ENCODE results near the gene BSG.

Gene BSG

GRCh38 chr19:621819-622218, 49.4 kb downstream of the BSG start:
- no peak for TF ChIP-seq FOXP2 (optimal IDR thresholded peaks at IDR 0.05; ENCODE audit: borderline replicate concordance, extremely low read depth, extremely low read length, insufficient read depth)

- TF ChIP-seq FOXP2 (optimal IDR thresholded peaks at IDR 0.05; ENCODE audit: borderline replicate concordance, extremely low read depth, extremely low read length, insufficient read depth) (no peak), POLR2AphosphoS5 (IDR thresholded peaks at IDR 0.05; ENCODE audit: low read depth, low read length) (no peak), REST (IDR thresholded peaks at IDR 0.05; ENCODE audit: insufficient read depth in 1 of 2, low read depth in 2 of 2, low read length in 2 of 2) (no peak), SIN3A (IDR thresholded peaks at IDR 0.05; ENCODE audit: borderline replicate concordance, insufficient read depth, low read length) (no peak), TAF1 (IDR thresholded peaks at IDR 0.05; ENCODE audit: borderline replicate concordance, insufficient read depth, low read length) (no peak)
Measured at GRCh38 chr19:622666-623065, 50.3 kb downstream of the BSG start.

GRCh38 chr19:623175-623916, 51.0 kb downstream of the BSG start:
- TF ChIP-seq TAF1 (IDR thresholded peaks at IDR 0.05; ENCODE audit: borderline replicate concordance, insufficient read depth, low read length) (no peak), FOXP2 (optimal IDR thresholded peaks at IDR 0.05; ENCODE audit: borderline replicate concordance, extremely low read depth, extremely low read length, insufficient read depth) (no peak), SIN3A (IDR thresholded peaks at IDR 0.05; ENCODE audit: borderline replicate concordance, insufficient read depth, low read length) (no peak), REST (IDR thresholded peaks at IDR 0.05; ENCODE audit: insufficient read depth in 1 of 2, low read depth in 2 of 2, low read length in 2 of 2) (no peak), POLR2AphosphoS5 (IDR thresholded peaks at IDR 0.05; ENCODE audit: low read depth, low read length) (no peak)

GRCh38 chr19:623974-624373, 51.6 kb downstream of the BSG start:
- TF ChIP-seq FOXP2 (optimal IDR thresholded peaks at IDR 0.05; ENCODE audit: borderline replicate concordance, extremely low read depth, extremely low read length, insufficient read depth) (no peak), SIN3A (IDR thresholded peaks at IDR 0.05; ENCODE audit: borderline replicate concordance, insufficient read depth, low read length) (no peak), REST (IDR thresholded peaks at IDR 0.05; ENCODE audit: insufficient read depth in 1 of 2, low read depth in 2 of 2, low read length in 2 of 2) (no peak), POLR2AphosphoS5 (IDR thresholded peaks at IDR 0.05; ENCODE audit: low read depth, low read length) (no peak), TAF1 (IDR thresholded peaks at IDR 0.05; ENCODE audit: borderline replicate concordance, insufficient read depth, low read length) (no peak)

- TF ChIP-seq FOXP2 (optimal IDR thresholded peaks at IDR 0.05; ENCODE audit: borderline replicate concordance, extremely low read depth, extremely low read length, insufficient read depth) = no peak
Measured at GRCh38 chr19:624433-625109, 52.2 kb downstream of the BSG start.

- TF ChIP-seq FOXP2 (optimal IDR thresholded peaks at IDR 0.05; ENCODE audit: borderline replicate concordance, extremely low read depth, extremely low read length, insufficient read depth) = no peak
- no peak for TF ChIP-seq TAF1 (IDR thresholded peaks at IDR 0.05; ENCODE audit: borderline replicate concordance, insufficient read depth, low read length)
- no peak for TF ChIP-seq POLR2AphosphoS5 (IDR thresholded peaks at IDR 0.05; ENCODE audit: low read depth, low read length)
- no peak for TF ChIP-seq SIN3A (IDR thresholded peaks at IDR 0.05; ENCODE audit: borderline replicate concordance, insufficient read depth, low read length)
- no peak for TF ChIP-seq REST (IDR thresholded peaks at IDR 0.05; ENCODE audit: insufficient read depth in 1 of 2, low read depth in 2 of 2, low read length in 2 of 2)
Measured at GRCh38 chr19:625257-625656, 52.9 kb downstream of the BSG start.

All from PFSK-1 (cell line).